Raji (cell line): ENCODE data around the gene TMIGD1.

Source experiments
- POLR2A ChIP-seq: IDR thresholded peaks from 2 replicates; pipeline ENCODE4 v1.6.1; 2011; ENCODE audit warnings: low read depth, low read length, control low read depth; ENCODE audit not compliant: insufficient read depth

TMIGD1 gene

GRCh38 chr17:30368912-30369720, 35.3 kb upstream of the TMIGD1 start:
- TF ChIP-seq POLR2A: no peak

- no peak for TF ChIP-seq POLR2A
These were observed 32.7 kb upstream of the TMIGD1 start for GRCh38 chr17:30366536-30366935.

- TF ChIP-seq POLR2A: no peak
These were observed 29.9 kb upstream of the TMIGD1 start for GRCh38 chr17:30363715-30364202.

- TF ChIP-seq POLR2A: no peak
These were observed 28.0 kb upstream of the TMIGD1 start for GRCh38 chr17:30361766-30362279.

- no peak for TF ChIP-seq POLR2A
These were observed 26.4 kb upstream of the TMIGD1 start for GRCh38 chr17:30360086-30360808.

GRCh38 chr17:30358055-30358760, 24.4 kb upstream of the TMIGD1 start:
- TF ChIP-seq POLR2A: no peak

GRCh38 chr17:30357476-30357875, 23.6 kb upstream of the TMIGD1 start:
- TF ChIP-seq POLR2A: no peak

- no peak for TF ChIP-seq POLR2A
These were observed 20.8 kb upstream of the TMIGD1 start for GRCh38 chr17:30354701-30355100.

GRCh38 chr17:30352240-30352814, 18.5 kb upstream of the TMIGD1 start:
- TF ChIP-seq POLR2A: no peak

- no peak for TF ChIP-seq POLR2A
These were observed 17.9 kb upstream of the TMIGD1 start for GRCh38 chr17:30351735-30352134.

GRCh38 chr17:30349252-30349651, 15.4 kb upstream of the TMIGD1 start:
- TF ChIP-seq POLR2A: no peak

- no peak for TF ChIP-seq POLR2A
These were observed 13.6 kb upstream of the TMIGD1 start for GRCh38 chr17:30347488-30347887.

- TF ChIP-seq POLR2A: no peak
These were observed 12.5 kb upstream of the TMIGD1 start for GRCh38 chr17:30346221-30346795.

GRCh38 chr17:30345527-30346075, 11.7 kb upstream of the TMIGD1 start:
- TF ChIP-seq POLR2A: no peak
